HG03457 (cell line): Measurements from ENCODE around the gene PRB2.
"Not testable (repeated sequence)": the region's sequence is repeated elsewhere in the genome, so short reads cannot be mapped to it uniquely, and the experiment has no call there.

ENCODE experiments used
- ATAC-seq: cut with Tn5 transposase; IDR thresholded peaks from one replicate; pipeline ENCODE4 v1.9.1; 2021; ENCODE audit warnings: moderate number of reproducible peaks; ENCODE audit not compliant: unreplicated experiment

PRB2 gene

GRCh38 chr12:11395467-11395866 is at the start of gene PRB2:
TSS of gene PRB2 (minus strand) at chr12:11395567. CDS start at chr12:11395529, 38 bp downstream.
- ATAC-seq = not testable (repeated sequence)

- no peak for ATAC-seq
Observed at GRCh38 chr12:11437966-11438365, 42.6 kb upstream of the PRB2 start.

GRCh38 chr12:11433664-11434063 is 38.3 kb upstream of the PRB2 start:
- no peak for ATAC-seq

GRCh38 chr12:11431486-11431885 is 36.1 kb upstream of the PRB2 start:
- ATAC-seq = no peak

- ATAC-seq = no peak
Observed at GRCh38 chr12:11427341-11427740, 32.0 kb upstream of the PRB2 start.

- ATAC-seq = no peak
Observed at GRCh38 chr12:11412731-11413130, 17.4 kb upstream of the PRB2 start.

DNA sequence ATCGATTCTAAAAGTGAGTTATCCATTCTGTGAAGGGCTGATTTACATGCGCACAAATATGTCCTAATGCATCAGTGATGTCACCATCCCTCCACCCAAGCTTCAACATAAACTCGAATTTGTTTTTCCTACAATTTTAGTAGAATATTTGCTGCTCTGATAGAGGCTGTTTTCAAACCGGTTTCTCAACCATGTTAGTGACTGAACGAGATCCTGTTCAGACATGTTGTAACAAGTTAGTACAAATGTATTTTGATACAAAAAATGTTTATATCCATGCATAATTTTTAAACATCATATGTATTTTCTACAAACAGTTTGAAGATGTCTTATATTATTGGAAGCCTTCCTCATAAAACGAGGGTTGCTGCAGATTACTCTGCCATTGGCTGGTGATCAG is 12.7 kb upstream of the PRB2 start:
- ATAC-seq = no peak

DNA sequence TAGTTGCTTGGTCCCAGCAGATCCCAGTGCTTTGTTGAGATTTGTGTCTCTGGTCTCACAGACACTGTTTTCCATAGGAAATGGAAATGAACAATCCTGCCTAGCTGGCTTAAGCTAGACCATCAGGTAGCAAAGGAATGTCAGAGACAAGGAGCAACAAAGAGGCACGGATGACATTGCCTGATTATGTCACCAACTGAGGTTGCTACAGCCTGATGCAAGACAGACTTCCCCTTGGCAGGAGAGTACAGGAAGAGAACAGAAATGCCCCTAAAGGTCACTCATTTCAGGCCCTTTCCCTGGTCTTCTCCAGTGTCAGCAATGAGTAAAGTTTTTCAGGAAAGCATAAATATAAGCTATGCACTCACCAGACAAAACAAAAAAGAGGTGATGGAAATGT is 2.0 kb upstream of the PRB2 start:
- no peak for ATAC-seq

DNA sequence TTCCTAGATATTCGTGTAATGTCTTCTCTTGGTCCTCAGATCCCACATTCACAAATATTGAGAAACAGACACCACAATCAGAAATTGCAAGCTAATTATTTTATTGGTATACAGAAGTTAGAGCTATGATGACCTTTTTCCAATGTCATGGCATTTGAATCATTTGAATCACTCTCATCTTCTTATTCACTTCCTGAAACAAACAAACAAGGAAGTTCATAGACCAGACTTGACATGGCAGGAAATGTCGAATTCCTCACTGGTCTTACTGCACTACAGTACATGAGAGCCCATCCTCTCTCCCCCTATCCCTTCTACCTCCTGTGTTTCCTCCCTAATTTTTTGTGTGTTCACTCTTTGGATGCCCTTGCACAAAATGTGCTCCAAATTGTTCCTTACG is 3.9 kb downstream of the PRB2 start:
- not testable (repeated sequence) for ATAC-seq

DNA sequence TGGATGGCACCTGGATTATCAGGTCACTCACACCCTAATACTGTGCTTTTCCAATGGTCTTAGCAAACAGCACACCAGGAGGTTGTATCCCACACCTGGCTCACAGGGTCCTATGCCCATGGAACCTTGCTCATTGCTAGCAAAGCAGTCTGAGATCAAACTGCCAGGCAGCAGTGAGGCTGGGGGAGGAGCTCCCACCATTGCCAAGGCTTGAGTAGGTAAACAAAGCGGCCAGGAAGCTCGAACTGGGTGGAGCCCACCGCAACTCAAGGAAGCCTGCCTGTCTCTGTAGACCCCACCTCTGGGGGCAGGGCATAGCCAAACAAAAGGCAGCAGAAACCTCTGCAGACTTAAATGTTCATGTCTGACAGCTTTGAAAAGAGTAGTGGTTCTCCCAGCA is 17.9 kb downstream of the PRB2 start:
- not testable (repeated sequence) for ATAC-seq

GRCh38 chr12:11361151-11361550 is 34.2 kb downstream of the PRB2 start:
- no peak for ATAC-seq

DNA sequence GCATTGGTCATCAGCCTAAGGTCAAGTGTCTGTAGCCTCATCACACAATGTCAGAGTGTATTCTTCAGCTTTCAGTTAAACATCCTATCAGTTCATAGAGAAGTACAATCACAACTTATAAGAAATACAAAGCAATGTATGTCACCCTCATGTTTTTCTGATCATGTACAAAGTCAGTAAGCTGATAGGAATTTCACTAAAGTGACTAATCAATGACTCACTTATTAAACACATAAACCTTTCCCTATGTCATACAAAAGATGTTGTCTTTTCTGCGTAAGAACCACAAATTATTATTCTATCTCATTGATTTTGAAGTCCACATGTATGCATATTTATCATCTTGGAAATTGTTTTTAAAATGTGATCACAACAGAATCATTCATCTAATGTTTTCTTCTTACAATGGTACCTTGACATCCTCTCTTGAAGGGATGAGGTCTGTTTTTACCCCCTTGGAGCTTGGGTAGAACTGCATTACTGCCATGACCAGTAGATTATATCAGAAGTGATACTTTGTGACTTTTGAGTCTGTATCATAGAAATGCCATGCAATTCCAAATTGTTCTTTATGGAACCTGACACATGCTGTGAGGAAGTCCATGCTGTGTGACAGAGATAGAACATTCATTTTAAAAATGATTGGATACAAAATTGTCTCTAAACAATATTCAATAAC is 35.0 kb downstream of the PRB2 start:
- ATAC-seq = not testable (repeated sequence)

DNA sequence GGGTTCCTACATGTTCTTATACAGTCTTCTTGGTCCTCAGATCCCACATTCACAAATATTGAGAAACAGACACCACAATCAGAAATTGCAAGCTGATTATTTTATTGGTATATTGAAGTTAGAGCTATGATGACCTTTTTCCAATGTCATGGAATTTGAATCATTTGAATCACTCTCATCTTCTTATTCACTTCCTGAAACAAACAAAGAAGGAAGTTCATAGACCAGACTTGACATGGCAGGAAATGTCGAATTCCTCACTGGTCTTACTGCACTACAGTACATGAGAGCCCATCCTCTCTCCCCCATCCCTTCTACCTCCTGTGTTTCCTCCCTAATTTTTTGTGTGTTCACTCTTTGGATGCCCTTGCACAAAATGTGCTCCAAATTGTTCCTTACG is 43.6 kb downstream of the PRB2 start:
- not testable (repeated sequence) for ATAC-seq

GRCh38 chr12:11348439-11348838 is 46.9 kb downstream of the PRB2 start:
- no peak for ATAC-seq

GRCh38 chr12:11347810-11348209 is 47.6 kb downstream of the PRB2 start:
- ATAC-seq = no peak

- no peak for ATAC-seq
Observed at GRCh38 chr12:11344500-11344899, 50.9 kb downstream of the PRB2 start.
